HG02798 (cell line): ENCODE data around the gene TTC28.
"Not testable (repeated sequence)": the region's sequence is repeated elsewhere in the genome, so short reads cannot be mapped to it uniquely, and the experiment has no call there.

Experiments
- ATAC-seq: cut with Tn5 transposase; IDR thresholded peaks from one replicate; pipeline ENCODE4 v1.9.1; 2021; ENCODE audit warnings: mild to moderate bottlenecking; ENCODE audit not compliant: unreplicated experiment, poor library complexity

TTC28 gene

DNA sequence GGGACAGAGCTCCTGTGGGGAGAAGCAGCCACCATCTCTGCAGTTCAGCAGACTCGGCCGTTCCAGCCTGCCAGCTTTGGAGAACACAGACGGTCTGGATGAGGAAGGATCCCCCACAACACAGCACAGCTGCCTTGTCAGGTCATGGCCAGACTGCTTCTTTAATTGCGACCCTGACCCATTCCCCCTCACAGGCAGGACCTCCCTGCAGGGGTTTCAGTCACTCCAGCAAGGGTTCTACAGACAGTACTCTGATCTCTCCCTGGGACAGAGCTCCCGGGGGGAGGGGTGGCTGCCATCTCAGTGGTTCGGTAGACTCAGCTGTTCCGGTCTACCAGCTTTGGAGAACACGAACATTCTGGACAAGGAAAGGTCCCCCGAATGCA is 173.5 kb downstream of the TTC28 start:
- ATAC-seq = no peak

- no peak for ATAC-seq
Observed at GRCh38 chr22:28505416-28506149, 174.1 kb downstream of the TTC28 start.

DNA sequence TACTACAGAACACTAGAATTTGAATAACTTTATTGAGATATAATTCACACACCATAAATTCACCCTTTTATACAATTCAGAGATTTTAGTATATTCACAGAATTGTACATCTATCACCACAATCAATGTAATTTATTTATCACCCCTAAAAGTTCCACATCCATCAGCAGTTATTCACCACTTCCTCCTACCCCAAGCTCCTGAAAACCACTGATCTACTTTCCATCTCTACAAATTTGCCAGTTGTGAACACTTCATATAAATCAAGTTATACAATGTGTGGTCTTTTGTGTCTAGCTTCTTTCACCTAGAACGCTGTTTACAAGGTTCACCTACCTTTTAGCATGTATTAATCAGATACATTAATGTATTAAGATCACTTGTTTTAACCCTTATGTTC is 179.6 kb downstream of the TTC28 start:
- ATAC-seq = no peak

DNA sequence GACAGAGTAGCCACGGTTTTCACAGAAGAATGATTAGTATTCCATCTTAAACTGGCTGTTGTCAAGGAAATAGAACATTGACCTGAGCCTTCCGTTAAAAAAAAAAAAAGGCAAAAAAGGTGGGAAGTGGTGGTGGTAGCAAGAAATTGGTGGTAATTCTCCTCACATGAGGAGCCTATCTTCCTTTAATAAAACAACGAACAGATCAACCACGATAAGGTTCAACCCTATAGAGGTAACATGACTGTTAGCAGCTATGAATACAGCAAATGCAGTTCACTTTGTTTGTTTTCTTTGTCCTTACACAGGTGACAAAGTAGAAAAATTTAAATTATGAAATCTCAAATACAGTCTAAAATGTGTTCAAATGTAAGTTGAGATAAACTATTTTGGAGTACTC is 181.6 kb downstream of the TTC28 start:
- no peak for ATAC-seq

- no peak for ATAC-seq
Observed at GRCh38 chr22:28497188-28497587, 182.5 kb downstream of the TTC28 start.

- not testable (repeated sequence) for ATAC-seq
Observed at GRCh38 chr22:28491289-28491688, 188.4 kb downstream of the TTC28 start.

DNA sequence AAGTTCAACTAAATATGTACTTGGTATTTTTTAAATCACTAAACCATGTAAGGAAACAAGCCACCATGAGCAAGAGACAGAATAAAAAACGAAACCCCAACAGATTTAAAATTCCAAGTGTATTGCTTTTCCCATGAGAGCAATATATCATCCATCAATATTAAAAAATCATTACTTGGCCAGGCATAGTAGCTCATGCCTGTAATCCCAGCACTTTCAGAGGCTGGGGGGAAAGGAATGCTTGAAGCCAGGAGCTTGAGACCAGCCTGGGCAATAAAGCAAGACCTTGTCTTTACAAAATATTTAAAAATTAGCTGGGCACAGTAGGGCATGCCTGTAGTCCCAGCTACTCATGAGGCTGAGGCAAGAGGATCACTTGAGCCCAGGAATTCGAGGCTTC is 190.8 kb downstream of the TTC28 start:
- ATAC-seq = no peak

DNA sequence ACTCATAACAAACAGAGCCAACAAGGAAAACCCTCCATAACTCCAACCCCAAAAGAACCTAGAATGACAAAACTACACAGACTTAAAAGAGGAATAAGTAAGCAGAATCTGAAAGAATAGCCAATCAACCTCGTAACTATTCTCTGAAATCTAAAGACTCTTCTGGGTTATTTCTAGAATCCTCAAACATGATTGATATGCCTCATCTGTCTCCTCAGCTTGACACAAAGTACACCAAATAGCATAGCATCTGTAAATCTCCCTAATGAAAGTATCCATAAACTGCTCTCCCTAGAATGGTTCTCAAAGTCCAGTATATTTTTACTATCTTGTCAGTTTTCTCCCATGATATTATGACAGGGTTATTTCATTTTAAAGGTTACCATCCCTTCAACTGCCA is 195.0 kb downstream of the TTC28 start:
- no peak for ATAC-seq

GRCh38 chr22:28481725-28482124 is 197.9 kb downstream of the TTC28 start:
- no peak for ATAC-seq

DNA sequence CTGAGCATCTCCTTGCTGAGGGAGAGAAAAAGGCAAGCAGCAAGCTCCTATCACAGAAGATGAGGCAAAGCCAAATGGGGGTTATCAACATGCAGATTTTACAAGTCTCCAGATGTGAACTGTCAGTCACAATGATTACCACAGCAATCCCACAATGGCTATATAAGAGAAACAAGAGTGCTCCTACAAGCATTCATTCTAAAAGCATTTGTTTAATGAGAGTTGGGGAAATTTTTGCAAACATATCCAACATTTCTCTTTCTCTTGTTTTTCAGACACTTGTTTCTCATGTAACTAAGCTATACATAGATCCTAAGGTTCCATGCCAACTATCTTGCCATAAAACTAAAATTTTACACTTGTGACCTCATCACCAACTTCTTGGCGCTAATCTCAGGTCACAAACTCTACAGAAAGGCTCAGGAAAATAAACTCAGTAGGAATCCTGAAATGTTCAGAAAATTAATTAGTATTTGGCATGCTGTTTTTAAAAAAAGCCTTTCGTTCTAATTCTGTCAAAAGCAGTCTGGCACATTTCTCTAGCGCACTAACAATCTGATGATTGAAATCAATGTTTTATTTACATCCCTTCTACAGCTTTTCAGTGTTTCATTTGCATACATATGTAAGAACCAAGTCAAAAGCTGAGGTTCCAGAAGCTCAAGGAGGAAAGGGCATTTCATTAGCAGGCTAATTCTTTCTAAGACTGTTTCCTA is 199.5 kb downstream of the TTC28 start:
- ATAC-seq = no peak

GRCh38 chr22:28478564-28478963 is 201.1 kb downstream of the TTC28 start:
- ATAC-seq = no peak

DNA sequence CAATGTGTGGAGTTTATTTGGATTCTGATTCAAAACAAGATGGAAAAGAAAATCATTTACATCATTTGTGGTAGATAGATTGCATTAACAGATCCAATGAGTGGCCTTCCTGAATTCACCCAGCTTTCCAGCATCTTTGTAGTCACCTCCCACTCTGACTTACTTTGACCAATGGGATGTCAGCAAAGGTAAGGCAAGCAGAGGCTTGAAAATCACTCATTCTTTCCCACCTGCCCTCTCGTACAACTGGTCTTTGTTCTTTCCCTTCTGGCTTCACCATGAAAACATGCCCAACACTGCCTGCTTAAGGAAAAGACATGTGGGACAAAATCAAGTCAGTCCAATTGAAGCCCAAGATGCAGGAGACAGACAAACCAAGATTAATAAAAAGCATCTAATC is 202.1 kb downstream of the TTC28 start:
- no peak for ATAC-seq

DNA sequence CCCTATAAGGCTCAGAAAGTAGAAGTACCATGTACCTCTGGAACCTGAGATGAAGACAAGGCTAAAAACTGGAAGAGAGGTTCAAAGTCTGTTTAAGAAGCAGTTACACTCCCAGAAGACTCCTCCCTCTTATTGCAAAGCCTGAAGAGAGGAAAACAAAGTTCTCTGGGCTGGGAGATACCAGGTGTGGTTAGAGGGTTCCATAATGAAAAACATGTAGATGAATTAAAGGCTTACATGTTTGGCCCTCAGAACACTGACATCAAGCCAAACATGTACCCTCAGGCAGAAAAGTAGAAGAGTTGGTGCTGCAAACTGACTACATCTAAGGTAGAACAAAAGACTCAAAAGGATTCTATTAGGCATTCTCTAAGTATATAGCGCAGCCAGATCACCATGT is 205.3 kb downstream of the TTC28 start:
- no peak for ATAC-seq

- ATAC-seq = no peak
Observed at GRCh38 chr22:28473258-28473657, 206.4 kb downstream of the TTC28 start.

DNA sequence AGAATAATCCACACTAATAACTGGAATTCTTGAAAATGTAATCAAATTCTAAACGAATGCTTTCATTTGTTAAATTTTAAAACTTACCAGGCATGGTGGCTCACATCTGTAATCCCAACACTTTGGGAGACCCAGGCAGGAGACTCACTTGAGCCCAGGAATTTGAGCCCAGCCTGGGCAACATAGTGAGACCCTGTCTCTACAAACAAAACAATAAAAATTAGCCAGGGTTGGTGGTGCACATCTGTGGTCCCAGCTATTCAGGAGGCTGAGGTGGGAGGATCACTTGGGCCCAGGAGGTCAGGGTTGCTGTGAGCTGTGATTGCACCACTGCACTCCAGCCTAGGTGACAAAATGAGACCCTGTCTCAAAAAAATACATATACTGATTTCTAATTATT is 212.6 kb downstream of the TTC28 start:
- not testable (repeated sequence) for ATAC-seq

GRCh38 chr22:28466399-28466798 is 213.2 kb downstream of the TTC28 start:
- ATAC-seq = no peak

- no peak for ATAC-seq
Observed at GRCh38 chr22:28465841-28466240, 213.8 kb downstream of the TTC28 start.

GRCh38 chr22:28464127-28464526 is 215.5 kb downstream of the TTC28 start:
- no peak for ATAC-seq

DNA sequence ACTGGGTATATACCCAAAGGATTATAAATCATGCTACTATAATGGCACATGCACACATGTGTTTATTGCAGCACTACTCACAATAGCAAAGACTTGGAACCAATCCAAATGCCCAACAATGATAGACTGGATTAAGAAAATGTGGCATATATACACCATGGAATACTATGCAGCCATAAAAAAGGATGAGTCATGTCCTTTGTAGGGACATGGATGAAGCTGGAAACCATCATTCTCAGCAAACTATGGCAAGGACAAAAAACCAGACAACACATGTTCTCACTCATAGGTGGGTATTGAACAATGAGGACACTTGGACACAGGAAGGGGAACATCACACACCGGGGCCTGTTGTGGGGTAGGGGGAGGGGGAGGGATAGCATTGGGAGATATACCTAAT is 216.2 kb downstream of the TTC28 start:
- not testable (repeated sequence) for ATAC-seq

- ATAC-seq = no peak
Observed at GRCh38 chr22:28462901-28463300, 216.7 kb downstream of the TTC28 start.

DNA sequence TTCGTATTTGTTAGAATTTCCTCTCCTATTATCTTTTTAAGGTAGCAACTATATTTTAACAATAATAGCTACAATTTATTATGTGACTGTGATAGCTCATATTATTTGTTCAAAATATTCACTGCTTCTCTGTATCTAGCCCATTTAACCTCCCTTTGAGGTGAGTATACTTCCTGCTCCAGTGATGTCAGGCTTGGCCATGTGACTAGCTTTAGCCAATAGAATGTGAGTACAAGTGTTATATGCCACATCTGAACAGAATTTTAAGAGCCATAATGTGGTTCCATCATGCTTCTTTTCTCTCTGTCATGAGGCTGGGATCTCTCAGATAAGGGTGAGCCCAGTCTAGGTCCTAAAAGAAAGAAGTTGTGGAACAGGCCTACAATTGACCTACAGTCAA is 217.6 kb downstream of the TTC28 start:
- no peak for ATAC-seq
